ENCODE results near the gene CYP2W1.
"Not testable (repeated sequence)": the region's sequence is repeated elsewhere in the genome, so short reads cannot be mapped to it uniquely, and the experiment has no call there.

The CYP2W1 gene

GRCh38 chr7:951881-952547, 31.0 kb upstream of the CYP2W1 start:
- DNase-seq (ENCODE audit: low read depth in 2 of 2), result no peak

GRCh38 chr7:952548-953441, 30.2 kb upstream of the CYP2W1 start:
- DNase-seq (ENCODE audit: low read depth in 2 of 2), result no peak

GRCh38 chr7:953547-954327, 29.2 kb upstream of the CYP2W1 start:
- DNase-seq (ENCODE audit: low read depth in 2 of 2), result no peak

- DNase-seq (ENCODE audit: low read depth in 2 of 2), result peak in 1 of 2 experiments; percentile 2
These were observed 28.4 kb upstream of the CYP2W1 start, which contains the start of gene ADAP1 for GRCh38 chr7:954330-955238. Gene ADAP1, minus strand, starts transcription at chr7:954680. Its CDS starts 203 bp downstream, at chr7:954477.

GRCh38 chr7:956031-956430, 26.9 kb upstream of the CYP2W1 start:
- no peak for DNase-seq (ENCODE audit: low read depth in 2 of 2)

- no peak for DNase-seq (ENCODE audit: low read depth in 2 of 2)
These were observed 25.4 kb upstream of the CYP2W1 start for GRCh38 chr7:957418-958220.

GRCh38 chr7:958221-959200, 24.5 kb upstream of the CYP2W1 start:
- no peak for DNase-seq (ENCODE audit: low read depth in 2 of 2)

GRCh38 chr7:959271-959670, 23.7 kb upstream of the CYP2W1 start:
- DNase-seq (ENCODE audit: low read depth in 2 of 2), result no peak

- not testable (repeated sequence) for DNase-seq (ENCODE audit: low read depth in 2 of 2)
These were observed 23.2 kb upstream of the CYP2W1 start for GRCh38 chr7:959740-960139.

GRCh38 chr7:960269-960871, 22.6 kb upstream of the CYP2W1 start:
- DNase-seq (ENCODE audit: low read depth in 2 of 2), result no peak

GRCh38 chr7:960972-961371, 22.0 kb upstream of the CYP2W1 start:
- not testable (repeated sequence) for DNase-seq (ENCODE audit: low read depth in 2 of 2)

- DNase-seq (ENCODE audit: low read depth in 2 of 2), result no peak
These were observed 21.2 kb upstream of the CYP2W1 start for GRCh38 chr7:961546-962400.

GRCh38 chr7:962401-963081, 20.4 kb upstream of the CYP2W1 start:
- no peak for DNase-seq (ENCODE audit: low read depth in 2 of 2)

- no peak for DNase-seq (ENCODE audit: low read depth in 2 of 2)
These were observed 19.5 kb upstream of the CYP2W1 start for GRCh38 chr7:963236-964078.

GRCh38 chr7:964401-965231, 18.4 kb upstream of the CYP2W1 start:
- no peak for DNase-seq (ENCODE audit: low read depth in 2 of 2)

Data from fibroblast of skin of left quadriceps (primary cell).